SH-SY5Y (cell line): ENCODE measurements around the gene GPC5.

Experiments
- GATA2 ChIP-seq: IDR thresholded peaks from 2 replicates; pipeline ENCODE4 v1.6.1; 2011; ENCODE audit warnings: mild to moderate bottlenecking, low read depth, low read length
- GATA3 ChIP-seq: IDR thresholded peaks from 2 replicates; pipeline ENCODE4 v1.6.1; 2011; ENCODE audit warnings: low read depth, mild to moderate bottlenecking, low read length, moderate library complexity

DNA sequence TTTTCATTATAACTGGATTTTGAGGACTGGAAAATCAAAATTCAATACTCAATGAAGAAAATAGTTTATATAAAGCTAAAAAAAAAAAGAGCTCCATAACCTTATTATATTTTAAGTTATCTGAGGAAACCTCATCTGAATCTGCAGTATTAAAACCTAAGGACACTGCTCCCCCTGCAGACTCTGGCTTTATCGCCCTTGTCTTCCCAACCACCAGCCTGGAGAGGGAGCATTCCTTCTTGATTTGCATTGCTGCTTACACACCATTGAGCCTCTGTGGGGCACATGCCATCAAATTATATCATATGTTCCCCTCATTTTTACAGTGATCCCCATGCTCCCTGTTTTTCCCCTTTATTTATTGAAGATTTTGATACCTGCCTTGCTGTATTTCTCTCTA lies 956.8 kb downstream of the GPC5 start:
- TF ChIP-seq GATA3: no peak
- no peak for TF ChIP-seq GATA2
